ENCODE results near the gene NCAPD3.
"Not testable (repeated sequence)": the region's sequence is repeated elsewhere in the genome, so short reads cannot be mapped to it uniquely, and the experiment has no call there.

NCAPD3 gene

DNA sequence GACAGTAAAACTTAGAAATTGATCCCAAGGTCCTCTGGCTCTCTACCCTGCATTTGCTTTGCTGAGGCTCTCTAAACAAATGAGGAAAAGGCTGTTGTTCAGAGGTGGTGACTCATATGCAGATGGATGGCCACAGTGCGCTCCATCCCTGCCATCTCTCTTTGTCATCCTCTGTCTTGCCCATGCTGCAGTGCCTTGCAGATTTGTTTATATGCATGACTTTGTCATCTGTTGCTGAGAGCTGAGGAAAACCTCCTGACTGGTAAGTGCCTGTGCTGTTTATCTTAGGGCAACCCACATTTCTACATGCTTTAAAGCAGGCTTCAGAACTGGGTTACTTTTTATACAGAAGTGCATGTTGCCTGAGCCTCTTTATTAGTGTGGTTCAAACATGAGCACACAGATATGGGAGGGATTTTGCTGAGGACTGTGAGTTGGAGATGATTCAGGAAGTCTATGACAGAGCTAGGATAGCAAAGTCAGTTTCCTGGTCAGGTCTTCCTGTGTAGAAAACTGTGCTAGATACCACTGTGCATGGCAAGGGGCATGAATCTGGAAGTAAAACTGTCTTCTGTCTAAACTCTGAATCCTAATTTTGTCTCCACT is 97.4 kb downstream of the NCAPD3 start:
- FAIRE-seq, result no peak

DNA sequence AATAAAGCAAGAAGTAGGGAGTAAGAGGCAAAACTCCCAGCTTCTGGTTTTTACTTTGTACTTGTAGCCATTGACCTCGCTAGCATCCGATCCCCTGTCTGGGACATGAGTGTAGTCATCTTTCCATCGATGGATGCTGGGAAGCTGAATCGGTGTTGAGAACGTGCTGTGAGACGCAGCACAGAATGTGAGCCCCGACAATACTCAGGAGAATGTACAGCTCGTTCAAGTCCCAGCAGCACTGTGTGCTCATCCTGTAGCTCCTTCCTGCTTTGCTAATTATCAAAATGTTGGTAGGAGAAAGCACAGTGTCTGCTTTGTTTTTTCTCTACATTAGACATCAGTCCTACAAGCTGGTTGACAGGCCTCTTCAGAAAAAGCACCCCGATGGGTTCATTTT is 98.3 kb downstream of the NCAPD3 start:
- no peak for FAIRE-seq

DNA sequence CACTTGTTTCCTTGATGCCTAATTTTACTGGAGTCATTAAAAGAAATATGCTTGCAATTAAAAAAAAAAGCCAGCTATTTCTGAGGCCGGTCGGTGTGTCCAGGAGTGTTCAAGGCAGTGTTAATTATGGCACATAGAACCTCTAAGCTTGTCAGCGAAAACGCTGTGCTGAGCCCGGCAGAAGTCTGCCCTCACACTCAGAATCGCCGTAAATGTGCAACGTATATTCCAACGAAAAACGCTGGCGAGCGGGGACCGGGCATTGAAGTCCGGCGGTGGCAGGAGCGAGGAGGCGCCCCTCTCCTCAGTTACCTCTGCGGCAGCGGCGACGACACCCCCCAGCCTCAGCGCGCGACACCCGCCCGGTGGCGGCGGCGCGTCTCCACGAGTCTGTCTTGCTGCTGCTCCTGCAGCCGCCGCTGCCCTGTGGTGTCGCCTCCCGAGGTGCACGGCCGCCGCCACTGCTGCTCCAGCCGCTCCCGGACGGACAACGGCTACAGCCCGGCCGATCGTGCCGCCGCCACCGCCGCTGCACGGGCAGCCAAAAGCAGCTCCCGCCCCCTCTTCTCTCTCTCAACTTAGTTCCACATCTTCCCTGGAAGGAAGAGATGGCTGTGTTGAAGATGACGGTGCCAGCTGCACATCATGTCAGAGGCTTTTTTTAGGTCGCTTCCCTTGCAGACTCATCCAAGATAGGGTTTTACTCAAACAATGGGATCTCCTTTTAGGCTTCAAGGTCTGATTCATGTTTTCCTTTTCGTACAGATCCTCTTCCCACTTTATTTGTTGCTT is 98.9 kb downstream of the NCAPD3 start:
- no peak for FAIRE-seq

DNA sequence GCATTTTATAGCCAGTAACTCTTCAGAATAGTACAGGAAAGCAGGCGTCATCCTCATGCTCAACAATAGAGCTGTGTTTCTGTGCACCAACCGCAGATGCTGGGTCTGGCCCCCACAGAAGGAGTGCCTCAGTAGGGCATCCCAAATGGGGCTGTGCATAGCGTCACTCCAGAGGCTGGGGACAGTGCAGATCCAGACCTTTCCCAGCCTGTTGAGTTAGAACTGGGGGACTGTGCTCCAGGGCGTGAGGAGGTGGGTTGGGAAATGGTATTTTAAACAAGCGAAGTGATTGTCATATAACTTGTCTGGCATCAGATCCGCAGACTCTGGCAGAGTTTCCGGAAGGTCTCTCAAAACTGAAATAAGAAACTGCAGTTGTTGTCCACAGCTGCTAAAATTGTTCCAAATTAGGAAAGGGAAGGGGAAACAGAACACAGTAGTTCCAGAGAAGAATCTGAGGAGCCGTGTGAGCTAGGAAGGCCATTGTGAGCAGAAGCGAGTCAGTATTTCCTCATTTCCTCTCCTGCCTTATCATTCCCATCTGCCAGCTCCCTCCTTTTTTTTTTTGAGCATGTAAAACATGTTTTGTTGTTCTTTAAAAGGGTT is 102.7 kb downstream of the NCAPD3 start:
- no peak for FAIRE-seq

DNA sequence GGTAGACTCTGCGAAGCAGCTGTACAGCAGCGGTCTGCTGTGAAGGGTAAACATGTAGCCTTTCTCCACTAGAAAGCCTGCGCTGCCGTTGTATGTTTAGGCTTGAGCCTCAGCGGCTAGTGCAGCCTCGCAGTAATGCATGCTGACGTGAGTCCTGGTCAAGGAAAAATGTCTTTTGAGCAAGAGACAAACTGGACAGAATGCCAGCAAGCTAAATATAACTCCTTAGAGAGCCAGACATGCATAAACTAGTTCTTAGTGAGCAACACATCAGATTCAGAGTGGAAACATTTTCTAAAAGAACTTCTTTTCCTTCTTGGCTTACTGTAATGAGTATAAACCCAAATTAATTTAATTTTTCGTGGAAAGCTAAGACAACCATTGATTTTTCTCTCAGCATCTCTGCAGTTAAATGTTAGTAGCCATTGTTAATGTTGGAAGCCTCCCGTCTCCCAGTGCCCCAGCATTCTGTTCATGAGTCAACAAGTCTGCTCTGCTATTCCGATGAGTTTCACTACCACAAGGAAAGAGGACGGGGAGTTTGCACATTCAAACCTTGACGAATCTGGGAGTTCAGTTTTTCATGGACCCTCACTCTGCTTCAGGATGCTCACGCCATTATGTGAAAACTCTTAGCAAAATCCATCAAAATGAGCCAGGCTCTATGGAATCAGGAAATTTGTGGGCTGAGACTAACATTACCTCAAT is 103.5 kb downstream of the NCAPD3 start:
- no peak for FAIRE-seq

DNA sequence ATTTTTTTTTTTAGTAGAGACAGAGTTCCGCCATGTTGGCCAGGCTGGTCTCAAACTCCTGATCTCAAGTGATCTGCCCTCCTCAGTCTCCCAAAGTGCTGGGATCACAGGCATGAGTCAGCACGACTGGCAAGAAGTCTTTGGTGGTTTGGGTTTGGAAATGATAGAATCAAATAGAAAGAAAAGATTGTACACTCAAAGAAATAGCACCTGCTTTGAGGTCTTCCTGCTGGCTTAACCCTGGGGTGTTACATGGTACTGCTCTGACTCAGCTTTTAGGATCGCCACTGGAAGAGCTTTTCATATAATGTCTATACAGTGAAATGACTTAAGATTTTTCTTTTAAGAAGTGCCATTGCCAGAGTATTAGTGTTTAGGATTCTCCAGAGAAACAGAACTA is 104.7 kb downstream of the NCAPD3 start:
- FAIRE-seq, result no peak

DNA sequence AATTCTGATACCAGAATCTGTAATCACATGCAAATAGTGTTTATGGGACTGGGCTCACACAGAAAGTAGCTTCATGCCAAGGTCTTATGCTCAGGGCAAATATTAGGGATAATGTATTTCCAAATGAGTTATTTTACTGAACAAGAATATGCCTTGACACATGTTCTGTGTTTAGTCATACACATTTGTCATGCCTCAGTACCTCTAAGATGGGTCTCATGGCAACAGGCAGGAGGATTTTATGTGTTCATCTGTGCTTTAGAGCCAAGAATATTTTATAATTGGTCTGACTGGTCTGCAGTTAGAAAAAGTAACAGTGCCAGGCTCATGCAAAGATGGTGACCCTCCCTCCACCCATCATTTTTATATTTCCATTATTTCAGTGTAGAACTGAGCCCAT is 105.8 kb downstream of the NCAPD3 start:
- no peak for FAIRE-seq

DNA sequence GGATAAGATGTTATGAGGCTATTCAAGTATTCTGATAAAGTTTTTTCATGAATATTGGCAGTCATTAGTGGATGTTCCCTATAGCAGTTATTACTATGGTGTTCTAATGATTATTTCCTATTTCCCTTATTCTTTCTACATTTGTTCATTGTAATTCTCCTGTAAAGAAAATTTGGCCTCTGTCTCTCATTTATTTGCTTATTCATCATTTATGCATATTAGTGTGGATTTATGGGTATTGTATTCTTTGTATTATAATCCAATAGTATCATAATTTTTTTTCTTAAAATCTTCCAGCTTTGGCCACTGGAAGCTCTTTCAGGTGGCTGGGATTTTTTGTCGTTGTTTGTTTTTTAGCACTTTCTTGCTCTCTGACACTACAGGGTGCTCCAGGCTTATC is 107.6 kb downstream of the NCAPD3 start:
- no peak for FAIRE-seq

DNA sequence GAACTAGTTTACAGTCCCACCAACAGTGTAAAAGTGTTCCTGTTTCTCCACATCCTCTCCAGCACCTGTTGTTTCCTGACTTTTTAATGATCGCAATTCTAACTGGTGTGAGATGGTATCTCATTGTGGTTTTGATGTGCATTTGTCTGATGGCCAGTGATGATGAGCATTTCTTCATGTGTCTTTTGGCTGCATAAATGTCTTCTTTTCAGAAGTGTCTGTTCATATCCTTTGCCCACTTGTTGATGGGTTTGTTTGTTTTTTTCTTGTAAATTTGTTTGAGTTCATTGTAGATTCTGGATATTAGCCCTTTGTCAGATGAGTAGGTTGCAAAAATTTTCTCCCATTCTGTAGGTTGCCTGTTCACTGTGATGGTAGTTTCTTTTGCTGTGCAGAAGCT is 110.0 kb downstream of the NCAPD3 start:
- not testable (repeated sequence) for FAIRE-seq

DNA sequence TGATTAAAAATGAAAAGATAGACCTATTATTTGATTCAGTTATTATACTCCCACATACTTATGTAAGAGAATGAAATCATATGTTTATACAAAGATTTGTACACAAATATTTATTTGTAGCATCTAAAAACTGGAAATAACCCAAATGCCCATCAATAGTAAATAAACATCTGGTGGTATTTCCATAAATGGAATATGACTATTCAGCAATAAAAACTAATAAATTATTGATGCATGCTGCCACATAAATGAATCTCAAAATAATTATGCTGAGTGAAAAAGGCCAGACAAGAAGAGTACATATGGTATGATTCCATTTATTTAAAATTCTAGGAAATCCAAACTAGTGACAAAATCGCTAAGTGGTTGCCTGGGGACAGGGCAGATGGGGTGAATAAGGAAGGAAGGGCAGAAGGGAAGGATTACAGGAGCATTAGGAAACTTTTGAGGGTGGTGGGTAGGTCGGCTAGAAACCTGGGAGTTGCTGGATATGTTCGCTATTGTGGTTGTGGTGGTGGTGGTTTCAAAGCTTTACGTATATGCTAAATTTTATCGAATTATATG is 113.4 kb downstream of the NCAPD3 start:
- FAIRE-seq, result no peak
